GM12878 (cell line): ENCODE data around the gene LYPD6. TPM values are rescaled to one million over a fixed set of nuclear protein-coding genes. Genes with fewer than 3 reads are reported as not detected.

Experiments
- ASH2L ChIP-seq: fragments of 300-600, 200-600 bp; sonication (generic); IDR thresholded peaks from 2 replicates; pipeline ENCODE4 v1.6.1; 2017; ENCODE audit warnings: low read depth, mild to moderate bottlenecking, borderline replicate concordance
- CBX3 ChIP-seq: fragments of 200-600 bp; sonication (generic); IDR thresholded peaks from 2 replicates; pipeline ENCODE4 v1.6.1; 2016; ENCODE audit warnings: low read depth, borderline replicate concordance
- EP300 ChIP-seq, 2 experiments: fragments of 150-350 bp in 1 of 2; IDR thresholded peaks; 2 replicates each; pipeline ENCODE4 v1.6.1; 2011 to 2012; ENCODE audit warnings: low read depth in 2 of 2, low read length in 2 of 2, borderline replicate concordance in 1 of 2, improper control_type of control experiment in 1 of 2, inconsistent platforms in 1 of 2; ENCODE audit not compliant: control insufficient read depth in 1 of 2
- ETV6 ChIP-seq, 2 experiments: fragments of 450-650 bp in 1 of 2; IDR thresholded peaks in 1 of 2; conservative IDR thresholded peaks in 1 of 2; 2 replicates each; pipeline ENCODE4 v1.6.1; 2014; ENCODE audit warnings: antibody characterized with exemption in 1 of 2, borderline replicate concordance in 1 of 2, low read depth in 1 of 2, mild to moderate bottlenecking in 1 of 2, moderate library complexity in 1 of 2
- NBN ChIP-seq: fragments of 450-650 bp; IDR thresholded peaks from 2 replicates; pipeline ENCODE4 v1.6.1; 2016
- NFYA ChIP-seq: IDR thresholded peaks from 2 replicates; pipeline ENCODE4 v1.6.1; 2011; ENCODE audit warnings: low read depth, mild to moderate bottlenecking, low read length, improper control_type of control experiment, borderline replicate concordance
- POLR2A ChIP-seq: IDR thresholded peaks from 2 replicates; pipeline ENCODE4 v1.6.1; 2011; ENCODE audit warnings: low read depth, mild to moderate bottlenecking, low read length
- POLR2AphosphoS5 ChIP-seq: IDR thresholded peaks from 2 replicates; pipeline ENCODE4 v1.6.1; 2011; ENCODE audit warnings: mild to moderate bottlenecking, low read length, inconsistent platforms
- ZBED1 ChIP-seq: IDR thresholded peaks from 2 replicates; pipeline ENCODE4 v1.6.1; 2016; ENCODE audit warnings: borderline replicate concordance
- ZNF217 ChIP-seq: fragments of 450-650 bp; IDR thresholded peaks from 2 replicates; pipeline ENCODE4 v1.6.1; 2017; ENCODE audit warnings: antibody characterized with exemption, mild to moderate bottlenecking
- polyA plus RNA-seq, 11 experiments: library from polyadenylated mRNA; depleted of rRNA in 4 of 11; unstranded in 6 of 11; stranded (reverse) in 5 of 11; fragments of >200 nt; fragmentation: Nextera tagmentation in 4 of 11; fragmentation: Illumina TruSeq in 1 of 11; extraction: Ambion mirVana in 4 of 11; extraction: Trizol in 1 of 11; gene quantifications; 1 replicate in 1 of 11; 2 replicates in 10 of 11; pipeline versions ENCODE4 v1.2.1 to v1.2.3, GENCODE V29; 2011 to 2016; ENCODE audit warnings: inconsistent platforms in 2 of 11, missing spikeins in 2 of 11, low read depth in 1 of 11
- total RNA-seq, 4 experiments: library from RNA; depleted of rRNA in 3 of 4; stranded (reverse); fragments of >200 nt in 3 of 4; fragmentation: Illumina TruSeq in 1 of 4; extraction: Trizol in 1 of 4; gene quantifications; 2 replicates each; pipeline versions ENCODE4 v1.2.1 to v1.2.3, GENCODE V29; 2013 to 2021
- TF ChIP-seq, protein P1 (sequence below): fragments of 450-650 bp; IDR thresholded peaks from 2 replicates; pipeline ENCODE4 v1.6.1; 2017; ENCODE audit warnings: mild to moderate bottlenecking, moderate library complexity
- TF ChIP-seq, protein P2 (sequence below): fragments of 450-650 bp; IDR thresholded peaks from 2 replicates; pipeline ENCODE4 v1.6.1; 2014; ENCODE audit warnings: mild to moderate bottlenecking
- TF ChIP-seq, protein P3 (sequence below): fragments of 450-650 bp; IDR thresholded peaks from 2 replicates; pipeline ENCODE4 v1.6.1; 2017; ENCODE audit warnings: mild to moderate bottlenecking
- TF ChIP-seq, protein P4 (sequence below): fragments of 450-650 bp; formaldehyde crosslinking; IDR thresholded peaks from 2 replicates; pipeline ENCODE4 v1.4.0; 2022; ENCODE audit warnings: mild to moderate bottlenecking, moderate library complexity

LYPD6 gene
- total and polyA plus RNA-seq, 10 of the 15 experiments (the other 5 are each of a cell fraction or from before 2014, with no cell fraction given): not detected

DNA sequence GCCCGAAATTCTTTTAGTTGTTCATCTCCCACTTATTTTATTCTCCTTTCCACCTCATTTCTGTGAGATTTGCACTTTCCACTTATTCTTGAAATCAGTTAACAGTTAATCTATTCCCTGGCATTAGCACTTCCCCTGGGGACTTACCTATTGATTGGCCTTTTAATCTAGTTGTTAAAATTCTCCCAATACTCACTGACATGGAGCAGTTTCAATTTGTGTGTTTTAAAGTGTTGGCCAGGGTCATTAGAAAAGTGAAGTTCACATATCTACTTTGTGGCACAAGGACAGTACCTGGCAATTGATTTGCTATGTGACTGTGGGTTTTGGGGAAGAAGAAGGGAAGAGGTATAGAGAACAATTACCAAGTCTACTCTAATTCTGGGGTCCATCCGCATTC lies 83.1 kb downstream of the LYPD6 start (continued):
- TF ChIP-seq, protein P1, sequence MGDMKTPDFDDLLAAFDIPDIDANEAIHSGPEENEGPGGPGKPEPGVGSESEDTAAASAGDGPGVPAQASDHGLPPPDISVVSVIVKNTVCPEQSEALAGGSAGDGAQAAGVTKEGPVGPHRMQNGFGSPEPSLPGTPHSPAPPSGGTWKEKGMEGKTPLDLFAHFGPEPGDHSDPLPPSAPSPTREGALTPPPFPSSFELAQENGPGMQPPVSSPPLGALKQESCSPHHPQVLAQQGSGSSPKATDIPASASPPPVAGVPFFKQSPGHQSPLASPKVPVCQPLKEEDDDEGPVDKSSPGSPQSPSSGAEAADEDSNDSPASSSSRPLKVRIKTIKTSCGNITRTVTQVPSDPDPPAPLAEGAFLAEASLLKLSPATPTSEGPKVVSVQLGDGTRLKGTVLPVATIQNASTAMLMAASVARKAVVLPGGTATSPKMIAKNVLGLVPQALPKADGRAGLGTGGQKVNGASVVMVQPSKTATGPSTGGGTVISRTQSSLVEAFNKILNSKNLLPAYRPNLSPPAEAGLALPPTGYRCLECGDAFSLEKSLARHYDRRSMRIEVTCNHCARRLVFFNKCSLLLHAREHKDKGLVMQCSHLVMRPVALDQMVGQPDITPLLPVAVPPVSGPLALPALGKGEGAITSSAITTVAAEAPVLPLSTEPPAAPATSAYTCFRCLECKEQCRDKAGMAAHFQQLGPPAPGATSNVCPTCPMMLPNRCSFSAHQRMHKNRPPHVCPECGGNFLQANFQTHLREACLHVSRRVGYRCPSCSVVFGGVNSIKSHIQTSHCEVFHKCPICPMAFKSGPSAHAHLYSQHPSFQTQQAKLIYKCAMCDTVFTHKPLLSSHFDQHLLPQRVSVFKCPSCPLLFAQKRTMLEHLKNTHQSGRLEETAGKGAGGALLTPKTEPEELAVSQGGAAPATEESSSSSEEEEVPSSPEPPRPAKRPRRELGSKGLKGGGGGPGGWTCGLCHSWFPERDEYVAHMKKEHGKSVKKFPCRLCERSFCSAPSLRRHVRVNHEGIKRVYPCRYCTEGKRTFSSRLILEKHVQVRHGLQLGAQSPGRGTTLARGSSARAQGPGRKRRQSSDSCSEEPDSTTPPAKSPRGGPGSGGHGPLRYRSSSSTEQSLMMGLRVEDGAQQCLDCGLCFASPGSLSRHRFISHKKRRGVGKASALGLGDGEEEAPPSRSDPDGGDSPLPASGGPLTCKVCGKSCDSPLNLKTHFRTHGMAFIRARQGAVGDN: no peak
- TF ChIP-seq ZNF217: no peak
- TF ChIP-seq, protein P2, sequence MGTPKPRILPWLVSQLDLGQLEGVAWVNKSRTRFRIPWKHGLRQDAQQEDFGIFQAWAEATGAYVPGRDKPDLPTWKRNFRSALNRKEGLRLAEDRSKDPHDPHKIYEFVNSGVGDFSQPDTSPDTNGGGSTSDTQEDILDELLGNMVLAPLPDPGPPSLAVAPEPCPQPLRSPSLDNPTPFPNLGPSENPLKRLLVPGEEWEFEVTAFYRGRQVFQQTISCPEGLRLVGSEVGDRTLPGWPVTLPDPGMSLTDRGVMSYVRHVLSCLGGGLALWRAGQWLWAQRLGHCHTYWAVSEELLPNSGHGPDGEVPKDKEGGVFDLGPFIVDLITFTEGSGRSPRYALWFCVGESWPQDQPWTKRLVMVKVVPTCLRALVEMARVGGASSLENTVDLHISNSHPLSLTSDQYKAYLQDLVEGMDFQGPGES: no peak
- TF ChIP-seq, protein P3, sequence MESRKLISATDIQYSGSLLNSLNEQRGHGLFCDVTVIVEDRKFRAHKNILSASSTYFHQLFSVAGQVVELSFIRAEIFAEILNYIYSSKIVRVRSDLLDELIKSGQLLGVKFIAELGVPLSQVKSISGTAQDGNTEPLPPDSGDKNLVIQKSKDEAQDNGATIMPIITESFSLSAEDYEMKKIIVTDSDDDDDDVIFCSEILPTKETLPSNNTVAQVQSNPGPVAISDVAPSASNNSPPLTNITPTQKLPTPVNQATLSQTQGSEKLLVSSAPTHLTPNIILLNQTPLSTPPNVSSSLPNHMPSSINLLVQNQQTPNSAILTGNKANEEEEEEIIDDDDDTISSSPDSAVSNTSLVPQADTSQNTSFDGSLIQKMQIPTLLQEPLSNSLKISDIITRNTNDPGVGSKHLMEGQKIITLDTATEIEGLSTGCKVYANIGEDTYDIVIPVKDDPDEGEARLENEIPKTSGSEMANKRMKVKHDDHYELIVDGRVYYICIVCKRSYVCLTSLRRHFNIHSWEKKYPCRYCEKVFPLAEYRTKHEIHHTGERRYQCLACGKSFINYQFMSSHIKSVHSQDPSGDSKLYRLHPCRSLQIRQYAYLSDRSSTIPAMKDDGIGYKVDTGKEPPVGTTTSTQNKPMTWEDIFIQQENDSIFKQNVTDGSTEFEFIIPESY: no peak
- no peak for TF ChIP-seq NBN
- no peak for TF ChIP-seq CBX3
- TF ChIP-seq, protein P4, sequence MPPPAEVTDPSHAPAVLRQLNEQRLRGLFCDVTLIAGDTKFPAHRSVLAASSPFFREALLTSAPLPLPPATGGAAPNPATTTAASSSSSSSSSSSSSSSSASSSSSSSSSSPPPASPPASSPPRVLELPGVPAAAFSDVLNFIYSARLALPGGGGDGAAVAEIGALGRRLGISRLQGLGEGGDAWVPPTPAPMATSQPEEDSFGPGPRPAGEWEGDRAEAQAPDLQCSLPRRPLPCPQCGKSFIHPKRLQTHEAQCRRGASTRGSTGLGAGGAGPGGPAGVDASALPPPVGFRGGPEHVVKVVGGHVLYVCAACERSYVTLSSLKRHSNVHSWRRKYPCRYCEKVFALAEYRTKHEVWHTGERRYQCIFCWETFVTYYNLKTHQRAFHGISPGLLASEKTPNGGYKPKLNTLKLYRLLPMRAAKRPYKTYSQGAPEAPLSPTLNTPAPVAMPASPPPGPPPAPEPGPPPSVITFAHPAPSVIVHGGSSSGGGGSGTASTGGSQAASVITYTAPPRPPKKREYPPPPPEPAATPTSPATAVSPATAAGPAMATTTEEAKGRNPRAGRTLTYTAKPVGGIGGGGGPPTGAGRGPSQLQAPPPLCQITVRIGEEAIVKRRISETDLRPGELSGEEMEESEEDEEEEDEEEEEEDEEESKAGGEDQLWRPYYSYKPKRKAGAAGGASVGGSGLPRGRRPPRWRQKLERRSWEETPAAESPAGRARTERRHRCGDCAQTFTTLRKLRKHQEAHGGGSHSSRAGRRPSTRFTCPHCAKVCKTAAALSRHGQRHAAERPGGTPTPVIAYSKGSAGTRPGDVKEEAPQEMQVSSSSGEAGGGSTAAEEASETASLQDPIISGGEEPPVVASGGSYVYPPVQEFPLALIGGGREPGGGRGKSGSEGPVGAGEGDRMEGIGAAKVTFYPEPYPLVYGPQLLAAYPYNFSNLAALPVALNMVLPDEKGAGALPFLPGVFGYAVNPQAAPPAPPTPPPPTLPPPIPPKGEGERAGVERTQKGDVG (CRISPR knock-in tag): no peak
- TF ChIP-seq EP300 (IDR thresholded peaks at IDR 0.05; ENCODE audit: borderline replicate concordance in 1 of 2, control insufficient read depth in 1 of 2, low read depth in 2 of 2, low read length in 2 of 2): no peak
- TF ChIP-seq ZBED1: no peak
- TF ChIP-seq ETV6 (conservative IDR thresholded peaks at IDR 0.05 in 1 of 2, IDR thresholded peaks at IDR 0.05 in 1 of 2; ENCODE audit: borderline replicate concordance in 1 of 2, low read depth in 1 of 2): no peak
- TF ChIP-seq POLR2AphosphoS5: no peak
- no peak for TF ChIP-seq POLR2A
- TF ChIP-seq ASH2L: no peak
- TF ChIP-seq NFYA: no peak
